NCI-H187 (cell line): ENCODE data around the gene FBLN1.
"Not testable (repeated sequence)": the region's sequence is repeated elsewhere in the genome, so short reads cannot be mapped to it uniquely, and the experiment has no call there.

ENCODE experiments used
- DNase-seq, 2 experiments: peaks; one replicate each; lab custom pipeline; 2025; lab: John Stamatoyannopoulos, UW

The FBLN1 gene

GRCh38 chr22:45548991-45549761, 46.5 kb downstream of the FBLN1 start:
- no peak for DNase-seq

DNA sequence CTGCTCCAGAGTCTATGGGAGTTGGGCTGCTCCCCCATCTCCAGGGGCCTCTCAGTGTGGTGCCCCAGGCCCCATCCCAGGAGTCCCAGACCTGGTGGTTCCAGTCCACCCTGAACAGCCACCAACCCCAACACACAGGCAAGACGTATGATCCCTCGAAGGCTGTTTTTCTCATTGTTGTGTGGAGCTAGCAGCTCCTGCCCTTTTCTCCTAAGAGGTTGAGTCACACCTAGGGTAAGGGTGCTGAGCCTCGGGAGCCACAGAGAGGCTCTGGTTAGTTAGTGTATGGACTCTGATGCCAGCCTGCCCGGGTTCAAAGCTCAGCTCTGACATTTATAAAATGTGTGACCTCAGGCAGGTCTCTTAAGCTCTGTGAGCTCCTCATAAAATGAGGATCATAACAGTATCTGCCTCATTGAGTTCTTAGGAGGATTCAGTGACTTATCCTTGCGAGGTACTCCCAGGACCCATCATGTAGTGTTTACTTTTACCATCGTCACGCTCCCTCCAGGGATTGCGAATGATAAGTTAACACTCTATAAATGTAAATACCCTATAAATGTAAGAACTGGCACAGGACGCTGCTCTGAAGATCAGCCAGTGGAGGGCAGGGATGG, 47.2 kb downstream of the FBLN1 start:
- DNase-seq: no peak

GRCh38 chr22:45550416-45550815, 47.7 kb downstream of the FBLN1 start:
- DNase-seq: no peak

DNA sequence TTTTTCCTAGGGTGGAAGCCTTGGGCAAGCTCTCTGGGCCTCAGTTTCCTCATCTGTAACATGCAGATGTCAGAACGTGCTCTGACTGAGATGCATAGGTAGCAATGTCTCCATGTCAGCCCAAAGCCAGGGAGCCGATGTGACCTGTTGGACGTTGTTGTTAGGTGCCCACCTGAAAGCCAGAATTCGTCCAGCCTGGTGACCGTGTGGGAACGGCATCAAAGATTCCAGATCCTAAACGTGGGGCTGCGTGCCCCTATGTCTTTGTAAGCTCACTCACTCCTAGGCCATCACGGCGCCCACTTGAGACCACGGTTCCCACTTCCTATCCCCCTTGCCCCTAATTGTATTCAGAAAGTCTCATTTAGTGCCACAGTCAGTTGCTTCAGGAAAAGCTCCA, 48.2 kb downstream of the FBLN1 start:
- DNase-seq: no peak

DNA sequence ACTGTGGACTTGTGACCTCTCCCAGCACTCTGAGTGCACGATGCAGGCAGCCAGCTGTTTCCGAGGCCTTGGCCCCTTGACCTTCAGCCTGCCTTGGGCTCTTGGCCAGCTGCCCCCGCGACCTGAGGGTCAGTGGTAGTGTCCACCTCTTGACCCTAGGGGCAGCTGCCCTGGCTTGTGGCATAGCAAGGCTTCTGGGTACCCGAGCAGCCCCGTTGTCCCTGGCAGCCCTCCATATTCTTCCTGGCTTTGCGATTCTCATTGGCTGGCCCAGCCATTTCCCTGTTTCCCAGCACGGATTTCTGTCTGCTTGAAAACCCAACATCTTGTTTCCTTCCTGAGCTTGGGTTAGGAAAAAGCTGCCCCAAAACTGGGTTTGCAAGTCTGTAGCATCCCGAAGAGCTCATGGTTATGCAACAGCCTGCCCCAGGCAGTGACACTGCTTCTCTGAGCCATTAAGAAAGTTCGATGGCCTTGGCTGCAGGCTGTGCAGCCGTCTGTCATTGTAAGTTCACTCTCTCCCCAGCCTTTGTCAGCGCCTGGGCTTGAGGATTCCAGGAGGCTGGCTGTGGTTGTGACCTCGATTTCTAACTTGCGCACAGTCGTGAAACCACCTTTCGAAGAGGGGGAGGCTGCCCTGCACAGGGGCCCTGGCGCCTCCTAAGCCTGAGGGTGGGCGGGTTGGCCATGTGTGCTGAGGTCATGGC, 48.8 kb downstream of the FBLN1 start:
- DNase-seq: no peak

GRCh38 chr22:45552017-45552411, 49.3 kb downstream of the FBLN1 start:
- DNase-seq: no peak

- no peak for DNase-seq
Observed at GRCh38 chr22:45552580-45553350, 50.1 kb downstream of the FBLN1 start.

- peak; percentile 9 to 12 for DNase-seq
Observed at GRCh38 chr22:45553351-45554039, 50.8 kb downstream of the FBLN1 start.

DNA sequence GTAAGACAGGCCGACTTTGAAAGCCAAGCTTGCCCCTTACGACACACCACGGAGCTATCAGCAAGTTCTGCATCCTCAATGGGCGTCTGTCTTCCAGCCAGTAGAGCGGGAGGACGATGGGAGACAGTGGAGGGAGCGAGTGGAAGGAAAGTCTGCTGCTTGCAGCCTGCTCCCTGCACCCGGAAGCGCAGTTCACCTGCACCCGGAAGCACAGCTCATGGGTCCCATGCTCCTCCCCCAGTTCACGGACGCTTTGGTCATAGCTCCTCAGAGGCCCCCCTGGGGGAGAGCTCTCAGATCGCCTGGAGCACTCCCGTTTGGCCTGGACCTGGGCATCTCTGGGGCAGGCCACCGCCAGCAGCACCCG, 51.3 kb downstream of the FBLN1 start:
- DNase-seq: no peak

DNA sequence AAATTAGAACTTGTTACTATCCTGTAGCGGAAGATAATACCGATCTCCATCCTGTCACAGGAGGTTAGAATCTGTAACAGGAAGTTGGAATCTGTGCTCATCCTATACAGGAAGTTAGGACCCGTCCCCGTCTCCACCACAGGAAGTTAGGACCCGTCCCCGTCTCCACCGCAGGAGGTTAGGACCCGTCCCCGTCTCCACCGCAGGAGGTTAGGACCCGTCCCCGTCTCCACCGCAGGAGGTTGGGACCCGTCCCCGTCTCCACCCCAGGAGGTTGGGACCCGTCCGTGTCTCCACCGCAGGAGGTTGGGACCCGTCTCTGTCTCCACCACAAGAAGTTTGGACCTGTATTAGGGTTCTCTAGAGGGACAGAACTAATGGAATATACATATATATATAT, 52.2 kb downstream of the FBLN1 start:
- DNase-seq: no peak

DNA sequence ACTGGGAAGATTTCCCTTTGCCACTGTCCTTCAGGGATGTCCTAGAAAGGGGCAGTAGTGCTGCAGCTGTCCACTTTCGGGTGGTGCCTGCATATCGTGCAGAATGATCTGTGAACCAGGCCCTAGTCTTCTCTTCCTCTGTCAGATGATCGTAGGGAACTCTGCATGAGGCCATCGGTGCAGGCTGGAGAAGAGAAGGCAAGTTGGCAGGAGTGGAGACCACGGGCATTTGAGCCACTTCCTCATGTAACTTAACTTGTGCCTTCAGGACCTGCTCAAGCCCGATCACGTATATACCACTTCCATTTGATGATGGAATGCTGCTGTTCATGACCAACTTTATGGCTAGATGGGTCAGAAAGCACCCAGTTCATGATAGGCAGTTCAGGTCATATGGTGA, 55.2 kb downstream of the FBLN1 start:
- not testable (repeated sequence) for DNase-seq

DNA sequence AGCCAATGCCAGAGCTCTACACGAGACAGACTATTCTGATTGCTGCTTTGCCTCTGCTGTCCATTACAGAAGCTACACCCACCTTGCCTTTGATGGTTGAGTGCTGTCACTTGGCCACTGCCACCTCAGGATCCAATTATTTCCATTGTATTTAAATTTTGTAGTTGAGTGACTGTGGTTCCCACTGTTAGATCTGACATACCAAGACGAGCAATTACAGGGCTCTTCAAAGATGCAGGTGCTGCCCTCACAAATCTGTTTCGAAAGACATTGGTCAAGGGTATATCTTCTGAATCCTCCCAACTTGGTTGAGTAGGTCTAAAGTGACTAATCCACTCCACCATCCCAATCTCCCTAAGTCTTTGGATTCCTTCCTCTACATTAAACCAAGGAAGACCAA, 57.4 kb downstream of the FBLN1 start:
- DNase-seq: not testable (repeated sequence)

- not testable (repeated sequence) for DNase-seq
Observed at GRCh38 chr22:45560761-45561160, 58.1 kb downstream of the FBLN1 start.

GRCh38 chr22:45562102-45562501, 59.4 kb downstream of the FBLN1 start:
- DNase-seq: no peak

GRCh38 chr22:45562537-45563361, 60.1 kb downstream of the FBLN1 start:
- no peak for DNase-seq

DNA sequence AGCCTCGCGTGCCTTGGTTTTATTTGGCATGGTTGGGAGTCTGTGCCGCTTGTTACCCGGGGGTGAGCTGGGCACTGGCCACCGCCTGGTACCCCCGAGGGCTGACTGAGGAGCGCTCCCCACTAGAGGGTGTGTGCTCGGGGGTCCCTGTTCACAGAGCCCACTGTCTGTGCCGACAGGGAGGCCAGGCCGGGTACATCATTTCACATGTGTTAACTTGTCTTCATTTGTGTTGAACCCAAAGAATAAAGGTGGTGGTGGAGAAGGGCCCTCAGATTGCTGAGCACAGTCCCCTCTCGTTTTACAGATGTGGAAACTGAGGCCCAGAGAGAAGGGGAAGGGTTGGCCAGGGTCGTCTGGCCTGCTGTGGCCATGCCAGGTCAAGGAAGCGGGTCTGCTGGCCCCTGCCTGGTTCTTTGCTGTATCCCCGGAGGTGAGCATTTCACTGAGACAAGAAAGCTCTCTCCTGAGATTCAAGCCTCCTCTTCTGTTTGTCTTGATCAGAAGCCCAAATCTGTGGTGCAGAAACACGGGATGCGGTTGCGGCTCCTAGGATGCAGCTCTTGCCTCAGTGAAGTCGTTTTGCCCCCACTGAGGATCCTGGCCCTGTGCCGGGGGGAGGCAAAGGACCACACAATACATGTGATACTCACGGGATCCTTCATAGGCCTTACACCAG, 60.8 kb downstream of the FBLN1 start:
- DNase-seq: no peak

DNA sequence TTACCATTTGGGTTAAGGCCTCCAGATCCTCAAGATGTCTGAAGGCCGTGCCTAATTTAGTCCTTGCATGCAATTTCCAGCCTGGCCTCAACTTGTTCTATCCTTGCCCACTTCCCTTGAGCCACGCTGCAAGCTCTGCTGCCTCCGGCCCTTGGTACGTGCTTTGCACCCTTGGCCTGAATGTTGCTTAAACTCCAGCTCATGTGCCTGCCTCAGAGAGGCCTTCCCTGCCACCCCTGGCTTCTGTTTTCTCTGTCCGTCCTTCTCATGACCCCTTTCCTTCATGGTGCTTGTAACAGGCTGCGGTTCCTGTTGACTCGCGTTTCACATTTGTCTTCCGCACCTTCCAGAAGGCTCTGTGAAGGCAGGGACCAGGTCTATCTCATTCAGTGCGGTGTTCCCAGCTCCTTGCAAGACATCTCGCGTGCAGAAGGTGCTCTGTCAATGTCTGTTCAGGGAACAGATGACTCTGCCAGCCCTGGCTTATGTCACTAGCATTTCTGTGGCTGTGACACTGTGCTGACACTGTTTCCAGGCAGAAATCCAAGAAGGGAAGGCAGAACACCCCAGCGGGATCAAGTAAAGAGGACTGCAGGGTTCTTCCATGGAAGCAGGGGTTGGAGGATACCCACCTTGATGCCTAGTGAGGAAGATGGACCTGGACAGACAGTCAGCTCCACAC, 61.8 kb downstream of the FBLN1 start:
- no peak for DNase-seq

GRCh38 chr22:45565171-45565570, 62.5 kb downstream of the FBLN1 start:
- no peak for DNase-seq

DNA sequence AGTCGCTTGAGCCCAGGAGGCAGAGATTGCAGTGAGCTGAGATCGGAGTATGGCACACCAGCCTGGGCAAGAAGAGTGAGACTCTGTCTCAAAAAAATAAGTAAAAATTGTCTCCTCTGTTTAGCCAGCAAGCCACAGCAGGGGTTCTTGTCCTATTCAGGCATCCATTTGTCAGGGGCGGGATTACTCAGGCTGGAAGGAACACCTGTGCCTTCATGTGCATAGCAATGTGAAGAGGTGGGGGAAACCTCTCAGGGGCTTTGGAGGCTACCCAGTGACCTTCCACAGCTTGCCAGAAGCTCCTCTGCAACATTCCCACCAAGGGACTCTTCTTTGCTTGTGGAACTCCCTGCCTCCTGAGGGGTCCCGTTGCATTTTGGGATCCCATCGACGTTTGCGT, 63.3 kb downstream of the FBLN1 start:
- no peak for DNase-seq

GRCh38 chr22:45568213-45568612, 65.5 kb downstream of the FBLN1 start:
- no peak for DNase-seq
